ENCODE data around the gene TPP1.

The TPP1 gene

GRCh38 chr11:6646918-6647679 lies 27.9 kb upstream of the TPP1 start:
- DNase-seq = peak; percentile 42

GRCh38 chr11:6646576-6646917 lies 27.3 kb upstream of the TPP1 start:
- no peak for DNase-seq

- DNase-seq = no peak
These were observed 26.8 kb upstream of the TPP1 start for GRCh38 chr11:6646071-6646470.

- no peak for DNase-seq
These were observed 23.7 kb upstream of the TPP1 start for GRCh38 chr11:6642957-6643356.

GRCh38 chr11:6640985-6641701 lies 21.9 kb upstream of the TPP1 start:
- no peak for DNase-seq

- no peak for DNase-seq
These were observed 21.1 kb upstream of the TPP1 start for GRCh38 chr11:6640036-6640984.

GRCh38 chr11:6638429-6638828 lies 19.2 kb upstream of the TPP1 start:
- no peak for DNase-seq

- no peak for DNase-seq
These were observed 18.6 kb upstream of the TPP1 start for GRCh38 chr11:6637871-6638270.

- DNase-seq = no peak
These were observed 17.3 kb upstream of the TPP1 start for GRCh38 chr11:6636480-6636879.

GRCh38 chr11:6635082-6635932 lies 16.1 kb upstream of the TPP1 start:
- DNase-seq = no peak

- DNase-seq = no peak
These were observed 15.3 kb upstream of the TPP1 start for GRCh38 chr11:6634534-6634933.

GRCh38 chr11:6633422-6634408 lies 14.5 kb upstream of the TPP1 start:
- no peak for DNase-seq

- DNase-seq = no peak
These were observed 13.2 kb upstream of the TPP1 start for GRCh38 chr11:6632116-6633073.

GRCh38 chr11:6631361-6631890 lies 12.2 kb upstream of the TPP1 start:
- no peak for DNase-seq

GRCh38 chr11:6630632-6631291 lies 11.5 kb upstream of the TPP1 start:
- DNase-seq = no peak

- DNase-seq = no peak
These were observed 10.8 kb upstream of the TPP1 start for GRCh38 chr11:6629892-6630631.

- no peak for DNase-seq
These were observed 10.3 kb upstream of the TPP1 start for GRCh38 chr11:6629573-6629891.

- DNase-seq = no peak
These were observed 9.3 kb upstream of the TPP1 start for GRCh38 chr11:6628526-6628925.

All from CD4-positive, alpha-beta T cell treated with Interleukin-21 for 1 hour (primary cell).